ENCODE results near the gene GNAL.
"Not testable (repeated sequence)": the region's sequence is repeated elsewhere in the genome, so short reads cannot be mapped to it uniquely, and the experiment has no call there.

Gene GNAL

DNA sequence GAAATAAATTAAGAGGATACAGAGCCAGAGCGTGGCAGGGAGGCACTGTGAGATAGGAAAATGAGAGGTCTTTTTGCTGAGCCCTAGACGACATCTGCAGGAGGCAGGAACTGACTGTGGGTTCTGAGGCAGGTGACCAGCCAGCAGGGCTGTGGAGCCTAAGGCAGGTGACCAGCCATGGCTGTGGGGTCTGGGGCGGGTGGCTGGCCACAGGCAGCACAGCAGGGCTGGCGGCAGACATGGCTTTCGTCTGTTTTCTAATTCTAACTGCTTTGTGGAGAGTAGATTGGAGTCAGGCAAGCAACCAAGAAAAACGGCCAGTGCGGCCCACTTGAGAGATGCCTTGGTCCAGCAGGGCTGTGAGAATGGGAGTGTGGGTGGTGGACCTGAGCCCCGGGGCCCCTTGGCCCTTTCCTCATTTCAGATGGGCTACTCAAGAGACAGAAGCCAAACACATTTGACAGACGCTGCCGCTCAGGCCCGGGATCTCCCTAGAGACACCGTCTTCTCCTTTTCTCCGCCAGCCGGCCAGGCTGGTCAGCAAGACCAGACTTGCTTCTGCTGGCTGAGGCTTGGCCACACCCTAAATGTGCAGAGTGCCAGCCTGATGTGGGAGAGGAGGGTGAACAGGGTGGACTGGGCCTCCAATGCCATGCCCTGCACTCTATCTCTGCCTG, 19.7 kb upstream of the GNAL start:
- DNase-seq (ENCODE audit: low read depth): no peak

DNA sequence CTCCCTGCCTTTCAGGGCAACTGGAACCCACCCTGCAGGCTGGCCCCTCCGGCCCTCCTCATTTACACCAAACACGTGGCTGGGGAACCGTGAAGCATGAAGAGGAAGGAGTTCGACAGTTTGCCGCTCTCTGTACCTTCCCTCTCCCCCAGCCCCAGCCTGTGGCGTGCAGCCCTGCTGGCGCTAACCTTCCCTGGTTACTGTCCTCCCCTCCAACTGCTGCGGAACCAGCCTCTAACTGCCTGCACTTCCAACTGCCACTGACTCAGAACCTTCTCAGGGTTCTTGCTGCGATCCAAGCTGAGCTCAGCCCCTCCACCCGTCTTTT, 19.2 kb upstream of the GNAL start:
- DNase-seq (ENCODE audit: low read depth): no peak

DNA sequence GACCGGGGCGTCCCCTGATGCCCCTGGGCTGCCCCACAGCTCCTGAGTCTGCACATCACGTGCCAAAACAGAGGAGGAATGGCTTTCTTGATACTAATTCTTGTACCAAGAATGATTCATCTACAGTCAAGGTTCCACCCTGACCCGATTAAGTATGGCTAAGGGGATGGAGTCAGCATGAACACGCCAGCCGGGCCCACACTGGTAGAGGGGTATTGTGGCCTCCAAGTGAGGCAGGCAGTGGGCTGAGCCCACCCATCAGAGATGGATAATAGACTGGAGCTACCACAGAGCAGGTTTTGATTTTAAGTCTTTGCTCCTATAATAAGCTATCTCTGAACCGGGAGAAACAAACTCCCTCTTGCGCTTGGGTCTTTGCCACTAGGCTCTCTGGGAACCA, 17.9 kb upstream of the GNAL start:
- no peak for DNase-seq (ENCODE audit: low read depth)

DNA sequence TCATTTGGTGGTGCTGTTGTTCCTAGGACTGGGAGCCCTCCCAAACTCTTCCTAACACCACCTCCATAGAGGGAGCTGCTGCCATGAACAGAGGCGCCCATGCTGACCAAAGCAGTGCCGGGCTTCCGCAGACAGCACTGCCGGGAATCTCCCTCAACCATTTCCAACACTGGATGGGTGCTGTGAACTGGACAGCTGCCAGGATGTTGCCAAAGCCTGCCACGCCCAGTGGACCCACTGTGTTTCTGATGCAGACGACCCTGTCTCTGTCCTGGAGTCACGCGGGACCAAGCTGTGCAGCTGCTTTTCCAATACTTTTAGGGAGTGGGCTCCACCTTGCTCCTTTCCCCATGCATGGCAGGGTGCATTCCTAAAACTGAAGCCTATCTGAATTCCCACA, 16.9 kb upstream of the GNAL start:
- no peak for DNase-seq (ENCODE audit: low read depth)

DNA sequence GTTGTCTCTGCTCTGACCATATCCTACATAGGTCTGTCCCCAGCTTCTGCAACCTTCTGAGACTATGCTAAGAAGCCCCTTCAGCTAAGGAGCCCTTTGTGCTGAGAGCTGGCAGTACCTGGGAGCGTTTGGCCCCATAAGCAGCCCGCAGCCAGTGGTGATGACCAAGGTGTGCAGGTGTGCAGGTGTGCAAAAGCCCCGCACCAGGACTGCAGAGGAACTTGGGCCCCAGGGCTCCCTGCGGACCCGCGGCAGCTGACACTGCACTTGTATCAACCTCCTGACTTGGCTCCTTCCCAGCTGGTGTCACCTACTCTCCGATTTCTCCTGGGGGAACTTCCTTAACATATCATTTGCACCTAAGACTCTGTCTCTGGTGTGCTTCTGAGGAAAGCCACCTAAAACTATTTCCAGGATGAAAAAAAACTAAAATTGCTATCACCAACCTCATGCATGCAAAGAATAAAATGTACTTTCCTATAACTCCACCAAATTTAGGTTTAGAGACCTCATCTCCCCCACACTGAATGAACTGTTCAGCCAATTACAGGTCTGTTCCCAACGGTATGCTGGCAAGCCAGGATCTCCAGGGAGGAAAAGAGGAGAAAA, 16.1 kb upstream of the GNAL start:
- no peak for DNase-seq (ENCODE audit: low read depth)

DNA sequence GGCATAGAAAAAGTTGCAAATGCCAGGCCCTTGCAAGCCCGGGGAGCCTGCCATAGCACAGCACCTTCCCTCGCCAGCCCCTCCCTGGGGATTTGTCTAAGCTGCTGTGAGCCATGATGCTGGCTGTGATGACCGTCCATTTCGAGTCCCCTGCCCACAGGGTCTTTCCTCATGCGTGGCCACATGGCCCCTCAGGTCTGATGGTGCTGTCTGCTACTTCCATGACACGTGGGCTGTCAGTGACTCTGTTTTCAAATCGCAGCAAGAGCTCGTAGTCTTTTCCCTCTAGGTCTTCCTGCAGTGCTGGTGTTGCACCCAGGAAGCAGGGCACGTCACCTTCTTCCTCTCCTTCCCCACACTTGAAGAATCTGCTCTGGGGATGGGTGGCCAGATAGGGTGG, 15.5 kb upstream of the GNAL start:
- no peak for DNase-seq (ENCODE audit: low read depth)

DNA sequence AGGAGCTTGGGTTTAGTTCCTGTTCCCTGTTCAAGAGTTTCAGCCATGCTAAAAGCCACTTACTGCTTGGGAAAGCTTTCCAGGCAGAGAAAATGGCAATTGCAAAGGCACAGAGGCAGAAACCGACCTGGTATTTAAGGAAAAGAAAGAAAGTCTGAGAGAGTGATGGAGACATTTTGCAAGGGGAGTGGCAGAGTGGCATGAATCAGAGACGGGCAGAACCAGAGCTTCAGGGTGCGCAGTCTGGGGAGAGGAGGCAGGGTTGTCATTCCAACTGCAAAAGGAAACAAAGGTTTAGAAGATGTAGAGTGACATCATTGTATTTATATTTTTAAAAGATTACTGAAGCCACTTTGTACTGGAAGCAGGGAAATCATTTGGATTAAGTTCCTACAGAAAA, 14.9 kb upstream of the GNAL start:
- DNase-seq (ENCODE audit: low read depth): no peak

DNA sequence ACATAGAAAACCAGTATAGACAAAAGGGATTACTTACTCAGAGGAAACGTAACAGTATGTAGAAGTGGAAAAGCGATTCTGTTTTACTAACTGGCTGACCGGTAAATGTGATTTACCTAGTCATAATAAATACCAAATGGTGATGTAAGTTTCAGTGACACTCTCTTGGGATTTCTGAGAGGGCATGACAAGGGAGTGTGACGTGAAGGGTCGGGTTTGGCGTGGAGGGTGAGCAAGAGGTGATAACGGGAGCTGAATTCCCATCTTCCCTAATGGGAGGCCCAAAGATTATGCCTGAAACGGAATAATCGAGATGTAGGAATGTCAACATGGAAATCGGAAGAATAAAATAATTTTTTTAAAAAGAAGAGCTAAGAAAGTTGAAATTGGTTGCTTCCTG, 12.7 kb upstream of the GNAL start:
- DNase-seq (ENCODE audit: low read depth): no peak

DNA sequence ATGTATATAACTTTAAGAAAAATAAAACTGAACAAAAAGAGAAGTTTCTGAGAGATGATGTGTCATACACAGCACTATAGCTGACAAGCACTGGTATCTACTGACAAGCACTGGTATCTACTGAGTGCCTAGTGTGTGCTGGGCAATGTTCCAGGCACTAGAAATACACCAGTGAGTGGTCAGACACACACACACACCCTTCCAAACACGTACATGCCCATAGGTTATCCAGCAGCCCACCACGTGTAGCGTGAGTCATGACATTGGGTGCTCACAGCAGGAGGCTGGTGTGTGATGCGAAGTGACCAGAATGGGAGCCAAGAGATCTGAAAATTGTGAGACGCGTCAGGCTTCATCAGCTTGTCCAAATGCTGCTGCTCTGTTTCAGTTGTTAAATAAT, 12.2 kb upstream of the GNAL start:
- no peak for DNase-seq (ENCODE audit: low read depth)

DNA sequence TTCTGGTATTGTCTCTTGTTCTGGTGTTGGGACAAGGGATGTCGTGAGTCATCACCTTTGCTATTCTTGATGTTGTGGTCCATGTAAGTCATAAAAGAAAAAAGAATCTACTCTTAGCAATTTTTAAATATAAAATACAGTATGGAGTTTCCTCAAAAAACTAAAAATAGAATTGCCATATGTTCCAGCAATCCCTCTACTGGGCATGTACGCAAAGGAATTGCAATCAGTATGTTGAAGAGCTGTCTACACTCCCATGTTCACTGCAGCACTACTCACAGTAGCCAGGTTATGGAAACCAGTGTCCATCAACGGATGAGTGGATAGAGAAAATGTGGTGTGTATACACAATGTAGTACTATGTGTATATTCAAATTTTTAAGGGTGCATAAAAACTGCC, 10.9 kb upstream of the GNAL start:
- no peak for DNase-seq (ENCODE audit: low read depth)

DNA sequence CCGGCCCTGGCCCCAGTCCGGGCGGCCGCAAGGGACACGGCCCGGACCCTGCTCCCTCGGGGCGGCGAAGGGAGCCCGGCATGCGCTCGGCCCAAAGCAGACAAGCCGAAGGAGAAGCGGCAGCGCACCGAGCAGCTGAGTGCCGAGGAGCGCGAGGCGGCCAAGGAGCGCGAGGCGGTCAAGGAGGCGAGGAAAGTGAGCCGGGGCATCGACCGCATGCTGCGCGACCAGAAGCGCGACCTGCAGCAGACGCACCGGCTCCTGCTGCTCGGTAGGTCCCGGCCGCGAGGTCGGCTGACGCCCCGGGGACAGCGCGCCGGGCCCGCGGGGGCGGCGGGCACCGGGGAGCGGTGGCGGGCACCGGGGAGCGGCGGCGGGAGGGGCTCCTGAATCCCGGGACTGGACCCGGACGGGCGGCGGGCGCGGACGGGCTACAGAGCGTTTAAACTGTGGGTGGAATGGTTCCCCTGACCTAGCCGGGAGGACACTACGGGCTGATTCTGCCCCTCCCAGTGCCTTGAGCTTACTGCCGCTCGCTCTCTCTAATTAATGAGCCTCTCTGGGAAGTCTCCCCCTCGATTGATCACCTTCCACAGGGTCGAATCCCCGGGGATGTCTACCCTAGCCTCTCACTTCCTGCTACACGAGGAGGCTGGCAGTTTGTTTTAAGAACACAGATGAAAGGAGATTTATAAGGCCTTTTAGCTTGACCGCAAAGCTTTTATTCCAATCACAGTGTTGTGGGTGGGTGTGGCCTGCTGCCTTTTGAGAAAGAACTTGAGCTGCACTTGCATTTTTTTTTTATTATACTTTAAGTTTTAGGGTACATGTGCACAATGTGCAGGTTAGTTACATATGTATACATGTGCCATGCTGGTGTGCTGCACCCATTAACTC, 853 bp downstream of the GNAL start:
- no peak for DNase-seq (ENCODE audit: low read depth)

DNA sequence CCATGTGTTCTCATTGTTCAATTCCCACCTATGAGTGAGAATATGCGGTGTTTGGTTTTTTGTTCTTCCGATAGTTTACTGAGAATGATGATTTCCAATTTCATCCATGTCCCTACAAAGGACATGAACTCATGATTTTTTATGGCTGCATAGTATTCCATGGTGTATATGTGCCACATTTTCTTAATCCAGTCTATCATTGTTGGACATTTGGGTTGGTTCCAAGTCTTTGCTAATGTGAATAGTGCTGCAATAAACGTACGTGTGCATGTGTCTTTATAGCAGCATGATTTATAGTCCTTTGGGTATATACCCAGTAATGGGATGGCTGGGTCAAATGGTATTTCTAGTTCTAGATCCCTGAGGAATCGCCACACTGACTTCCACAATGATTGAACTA, 1.6 kb downstream of the GNAL start:
- DNase-seq (ENCODE audit: low read depth): not testable (repeated sequence)

DNA sequence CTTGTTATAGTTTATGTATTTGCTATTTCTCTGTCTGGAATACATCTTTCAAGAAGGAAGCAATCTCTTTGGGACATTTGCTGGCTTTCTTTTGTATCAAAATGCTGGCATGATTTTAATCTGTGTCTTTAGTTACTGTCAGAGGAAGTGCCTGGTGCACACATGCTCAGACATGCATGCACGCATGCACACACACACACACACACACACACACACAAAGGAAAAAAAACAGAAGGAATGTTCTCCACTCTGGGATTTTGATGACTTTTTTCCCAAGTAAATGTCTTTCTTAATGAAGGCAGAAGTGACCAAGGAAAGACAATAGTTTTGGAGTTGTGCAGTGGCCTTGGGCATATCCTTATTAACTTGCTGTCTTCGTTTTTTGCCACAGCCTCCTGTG, 6.7 kb downstream of the GNAL start:
- no peak for DNase-seq (ENCODE audit: low read depth)

DNA sequence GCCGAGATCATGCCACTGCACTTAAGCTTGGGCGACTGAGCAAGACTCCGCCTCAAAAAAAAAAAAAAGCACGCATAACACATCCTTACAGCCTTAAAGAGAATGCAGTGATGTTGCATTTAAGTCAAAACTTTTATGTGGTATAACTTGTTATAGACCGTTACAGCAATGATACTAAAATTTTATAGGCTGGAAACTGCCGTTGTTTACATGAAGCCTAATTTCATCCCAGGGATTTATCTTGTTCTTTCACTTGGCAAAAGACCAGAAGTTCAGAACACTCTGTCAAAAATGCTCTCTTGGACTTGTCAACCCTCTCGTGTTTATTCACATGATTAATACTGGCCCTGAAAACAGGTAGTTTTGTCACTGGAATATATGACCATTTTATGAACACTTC, 7.4 kb downstream of the GNAL start:
- DNase-seq (ENCODE audit: low read depth): no peak

DNA sequence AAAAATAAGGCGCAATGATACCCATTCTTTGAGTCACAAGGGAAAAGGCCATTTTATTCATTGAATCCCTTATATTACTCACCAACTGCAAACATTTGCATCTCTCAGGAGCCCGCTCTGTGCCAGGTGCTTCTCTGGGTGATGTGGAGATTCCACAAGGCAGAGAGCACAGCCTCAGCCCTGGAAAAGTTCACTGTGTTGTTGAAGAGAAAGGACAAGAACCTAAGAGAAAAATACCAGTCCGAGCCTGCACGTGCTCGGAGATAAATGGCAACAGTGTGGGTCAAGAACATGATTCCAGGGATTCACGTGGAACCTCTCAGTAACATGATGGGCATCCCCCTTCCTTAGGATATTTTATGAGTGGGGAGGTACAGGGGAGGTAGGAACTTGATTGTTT, 11.8 kb downstream of the GNAL start:
- DNase-seq (ENCODE audit: low read depth): no peak

DNA sequence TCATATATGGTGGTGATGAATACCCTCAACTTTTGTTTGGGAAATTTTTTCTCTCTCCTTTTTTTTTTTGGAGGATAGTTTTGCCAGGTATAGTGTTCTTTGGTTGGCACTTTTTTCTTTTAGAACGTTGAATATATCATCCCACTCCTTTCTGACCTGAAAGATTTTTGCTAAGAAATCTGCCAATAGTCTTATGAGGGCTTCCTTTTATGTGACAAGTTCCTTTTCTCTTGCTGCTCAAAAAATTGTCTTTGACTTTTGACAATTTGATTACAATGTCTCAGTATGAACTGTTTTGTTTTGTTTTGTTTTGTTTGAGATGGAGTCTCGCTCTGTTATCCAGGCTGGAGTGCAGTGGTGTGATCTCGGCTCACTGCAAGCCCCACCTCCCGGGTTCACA, 21.5 kb downstream of the GNAL start:
- DNase-seq (ENCODE audit: low read depth): no peak

DNA sequence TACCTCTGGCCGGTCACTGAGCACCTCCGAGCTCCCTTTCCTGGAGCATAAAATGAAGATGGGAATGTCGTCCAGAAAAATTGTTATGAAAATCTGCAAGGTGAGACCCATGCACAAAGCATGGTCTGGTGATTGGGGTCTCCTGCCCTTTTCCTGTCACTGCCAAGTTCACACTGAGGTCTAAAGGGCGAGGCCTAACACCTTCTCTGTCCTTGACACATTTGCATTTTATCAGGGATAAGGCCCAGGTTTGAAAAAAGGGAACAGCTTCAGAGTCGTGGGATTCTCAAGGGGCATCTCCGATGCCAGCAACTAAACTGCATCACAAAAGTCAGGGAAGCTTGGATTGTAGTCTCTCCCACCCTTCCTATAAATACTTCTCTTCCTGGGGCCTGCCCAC, 24.7 kb downstream of the GNAL start:
- DNase-seq (ENCODE audit: low read depth): no peak

DNA sequence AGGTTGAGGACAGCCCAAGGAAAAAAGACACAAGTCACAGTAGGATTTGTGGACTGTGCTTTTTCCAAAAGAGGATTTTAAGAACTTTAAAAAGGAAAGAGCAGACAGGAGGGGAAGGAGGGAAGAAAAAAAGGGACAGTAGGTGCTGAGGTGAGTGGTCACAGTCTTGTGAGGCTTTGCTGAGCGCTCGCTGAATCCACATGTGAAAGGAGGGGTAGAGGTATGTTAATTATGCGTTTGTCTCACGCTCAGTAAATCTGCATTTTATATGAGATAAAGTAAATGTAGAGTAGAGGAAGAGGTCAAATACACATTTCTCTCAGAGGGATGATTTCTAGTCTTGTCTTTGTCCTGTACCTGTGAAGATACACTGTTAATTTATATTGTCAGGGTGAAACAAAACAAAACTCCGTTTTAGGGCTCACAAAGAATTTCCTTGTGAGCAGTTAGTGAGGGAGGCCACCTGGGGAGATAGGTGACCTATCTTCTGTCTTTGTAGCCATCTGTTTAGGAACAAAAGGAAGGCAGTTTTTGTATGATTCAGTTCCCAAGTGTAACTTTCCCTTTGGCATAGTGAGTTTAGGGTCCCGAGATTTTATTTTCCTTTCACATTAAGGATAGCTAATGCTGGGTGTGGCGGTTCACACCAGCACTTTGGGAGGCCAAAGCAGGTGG, 25.3 kb downstream of the GNAL start:
- DNase-seq (ENCODE audit: low read depth): no peak

DNA sequence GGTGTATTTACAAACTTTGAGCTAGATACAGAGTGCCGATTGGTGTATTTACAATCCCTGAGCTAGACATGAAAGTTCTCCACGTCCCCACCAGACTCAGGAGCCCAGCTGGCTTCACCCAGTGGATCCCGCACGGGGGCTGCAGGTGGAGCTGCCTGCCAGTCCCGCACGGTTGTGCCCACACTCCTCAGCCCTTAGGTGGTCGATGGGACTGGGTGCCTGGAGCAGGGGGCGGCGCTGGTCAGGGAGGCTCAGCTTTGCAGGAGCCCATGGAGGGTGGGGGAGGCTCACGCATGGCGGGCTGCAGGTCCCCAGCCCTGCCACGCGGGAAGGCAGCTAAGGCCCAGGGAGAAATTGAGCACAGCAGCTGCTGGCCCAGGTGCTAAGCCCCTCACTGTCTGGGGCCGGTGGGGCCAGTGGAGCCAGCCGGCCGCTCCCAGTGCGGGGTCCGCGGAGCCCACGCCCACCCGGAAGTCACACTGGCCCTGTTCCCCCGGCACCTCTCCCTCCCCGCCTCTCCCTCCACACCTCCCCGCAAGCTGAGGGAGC, 27.8 kb downstream of the GNAL start:
- not testable (repeated sequence) for DNase-seq (ENCODE audit: low read depth)

DNA sequence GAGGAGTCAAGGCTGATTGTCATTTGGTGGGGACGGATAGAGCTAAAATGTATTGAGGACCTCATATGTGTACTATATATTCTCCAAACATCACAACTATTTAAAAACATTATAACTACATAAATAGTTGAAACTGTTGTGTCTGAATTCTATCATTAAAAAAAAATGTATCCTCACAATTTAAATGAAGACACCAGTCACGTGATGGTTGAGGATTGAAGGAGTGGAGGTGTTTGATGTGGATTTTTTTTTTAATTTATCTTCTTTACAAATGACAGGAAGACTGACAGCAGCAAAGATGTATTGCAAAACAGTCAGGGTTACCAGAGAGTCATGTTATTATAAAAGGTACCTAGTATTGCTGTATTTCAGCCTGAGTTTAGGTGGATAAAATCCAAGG, 30.0 kb downstream of the GNAL start:
- DNase-seq (ENCODE audit: low read depth): no peak

DNA sequence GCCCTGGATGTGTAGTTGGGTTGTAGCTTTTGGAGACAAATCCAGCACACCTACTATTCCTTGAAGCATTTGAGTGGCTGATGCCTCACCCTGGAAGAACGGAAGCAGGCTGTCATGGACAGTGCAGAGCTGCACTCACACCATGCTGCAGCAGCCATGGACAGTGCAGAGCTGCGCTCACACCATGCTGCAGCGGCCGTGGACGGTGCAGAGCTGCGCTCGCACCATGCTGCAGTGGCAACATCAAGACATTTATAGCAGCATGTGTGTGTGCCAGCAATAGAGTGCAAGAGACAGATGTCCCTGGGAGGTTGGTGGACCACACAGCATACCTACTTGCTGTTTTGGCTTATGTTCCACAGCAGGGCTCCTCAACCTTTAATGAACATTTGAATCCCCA, 30.6 kb downstream of the GNAL start:
- DNase-seq (ENCODE audit: low read depth): no peak

DNA sequence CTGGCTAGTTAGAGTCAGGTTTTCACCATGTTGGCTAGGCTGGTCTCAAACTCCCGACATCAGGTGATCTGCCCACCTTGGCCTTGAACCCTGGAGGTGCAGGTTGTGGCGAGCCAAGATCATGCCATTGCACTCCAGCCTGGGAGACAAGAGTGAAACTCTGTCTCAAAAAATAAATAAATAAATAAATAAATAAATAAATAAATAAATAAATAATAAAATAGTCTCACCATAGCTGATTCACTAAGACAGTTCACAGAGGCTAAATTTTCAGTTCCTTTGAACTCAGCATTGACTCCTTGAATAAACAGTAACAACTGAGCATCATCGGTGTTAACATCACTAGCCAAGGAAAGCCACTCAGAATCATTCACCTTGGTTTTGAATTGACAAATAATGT, 32.7 kb downstream of the GNAL start:
- no peak for DNase-seq (ENCODE audit: low read depth)

DNA sequence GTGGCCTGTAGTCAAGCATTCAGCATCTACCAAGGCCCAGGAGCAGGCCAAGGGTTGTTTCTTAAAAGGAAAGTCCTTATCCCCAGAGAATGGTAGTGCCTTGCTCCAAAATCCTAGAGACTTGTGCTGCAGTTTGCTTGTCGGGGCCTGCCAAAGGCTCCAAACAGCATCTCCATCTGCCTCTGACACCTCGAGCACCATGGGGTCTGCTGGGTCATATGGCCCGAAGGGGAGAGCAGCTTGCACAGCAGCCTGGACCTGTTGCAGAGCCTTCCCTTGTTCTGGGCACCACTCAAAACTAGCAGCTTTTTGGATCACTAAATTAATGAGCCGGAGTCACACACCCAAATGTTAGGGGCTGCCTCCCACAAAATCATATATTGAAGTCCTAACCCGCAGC, 35.7 kb downstream of the GNAL start:
- DNase-seq (ENCODE audit: low read depth): no peak

All from stimulated activated CD8-positive, alpha-beta memory T cell treated with anti-CD3 and anti-CD28 coated beads, Interleukin-15, amount 100 ng/mL, for 1 hour (primary cell).